ENCODE results near the gene FGF1.

GRCh38 chr5:142722896-142723295, 37.0 kb upstream of the FGF1 start:
- TF ChIP-seq POLR2A (IDR thresholded peaks at IDR 0.05) (no peak), CTCF (IDR thresholded peaks at IDR 0.05) (no peak)
